Adrenal gland (tissue), 5 donors: ENCODE data around the gene ROCK2.

ENCODE experiments used
- POLR2A ChIP-seq, 2 donors: fragments of 450-650 bp; IDR thresholded peaks; one replicate each; pipeline ENCODE4 v1.6.1; 2017; ENCODE audit warnings: antibody characterized with exemption in 2 of 2, mild to moderate bottlenecking in 2 of 2, moderate library complexity in 1 of 2
- TF ChIP-seq, protein P1 (sequence below), 6 experiments: fragments of 450-650 bp in 4 of 6; fragments of 200-600 bp in 2 of 6; sonication (generic) in 1 of 6; IDR thresholded peaks; 1 replicate in 5 of 6; 2 replicates in 1 of 6; pipeline versions ENCODE4 v1.5.1 to v1.8.0; 2016 to 2021; ENCODE audit warnings: antibody characterized with exemption in 6 of 6, mild to moderate bottlenecking in 2 of 6, moderate library complexity in 1 of 6
- donor health status: DM: no; HTN: no; CAD: no.

GRCh38 chr2:11366326-11366741 is 21.9 kb upstream of the ROCK2 start:
- TF ChIP-seq, protein P1, sequence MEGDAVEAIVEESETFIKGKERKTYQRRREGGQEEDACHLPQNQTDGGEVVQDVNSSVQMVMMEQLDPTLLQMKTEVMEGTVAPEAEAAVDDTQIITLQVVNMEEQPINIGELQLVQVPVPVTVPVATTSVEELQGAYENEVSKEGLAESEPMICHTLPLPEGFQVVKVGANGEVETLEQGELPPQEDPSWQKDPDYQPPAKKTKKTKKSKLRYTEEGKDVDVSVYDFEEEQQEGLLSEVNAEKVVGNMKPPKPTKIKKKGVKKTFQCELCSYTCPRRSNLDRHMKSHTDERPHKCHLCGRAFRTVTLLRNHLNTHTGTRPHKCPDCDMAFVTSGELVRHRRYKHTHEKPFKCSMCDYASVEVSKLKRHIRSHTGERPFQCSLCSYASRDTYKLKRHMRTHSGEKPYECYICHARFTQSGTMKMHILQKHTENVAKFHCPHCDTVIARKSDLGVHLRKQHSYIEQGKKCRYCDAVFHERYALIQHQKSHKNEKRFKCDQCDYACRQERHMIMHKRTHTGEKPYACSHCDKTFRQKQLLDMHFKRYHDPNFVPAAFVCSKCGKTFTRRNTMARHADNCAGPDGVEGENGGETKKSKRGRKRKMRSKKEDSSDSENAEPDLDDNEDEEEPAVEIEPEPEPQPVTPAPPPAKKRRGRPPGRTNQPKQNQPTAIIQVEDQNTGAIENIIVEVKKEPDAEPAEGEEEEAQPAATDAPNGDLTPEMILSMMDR (IDR thresholded peaks at IDR 0.05), result no peak
- no peak for TF ChIP-seq POLR2A (IDR thresholded peaks at IDR 0.05)
